D721Med (cell line): ENCODE results near the gene NCK2.

ENCODE experiments used
- DNase-seq: peaks from one replicate; pipeline ENCODE4 v3.0.0; 2011; ENCODE audit warnings: low spot score; ENCODE audit not compliant: insufficient read length
- FAIRE-seq: peaks from 2 replicates; lab custom pipeline; 2011; peaks lifted over from hg19 to GRCh38; lab: Jason Lieb, UNC
- TF ChIP-seq, protein P1 (sequence below): IDR thresholded peaks from 2 replicates; pipeline ENCODE4 v1.5.1; 2012; ENCODE audit warnings: mild to moderate bottlenecking, control low read depth; ENCODE audit not compliant: insufficient read depth; ENCODE audit errors: missing control alignments

NCK2 gene

DNA sequence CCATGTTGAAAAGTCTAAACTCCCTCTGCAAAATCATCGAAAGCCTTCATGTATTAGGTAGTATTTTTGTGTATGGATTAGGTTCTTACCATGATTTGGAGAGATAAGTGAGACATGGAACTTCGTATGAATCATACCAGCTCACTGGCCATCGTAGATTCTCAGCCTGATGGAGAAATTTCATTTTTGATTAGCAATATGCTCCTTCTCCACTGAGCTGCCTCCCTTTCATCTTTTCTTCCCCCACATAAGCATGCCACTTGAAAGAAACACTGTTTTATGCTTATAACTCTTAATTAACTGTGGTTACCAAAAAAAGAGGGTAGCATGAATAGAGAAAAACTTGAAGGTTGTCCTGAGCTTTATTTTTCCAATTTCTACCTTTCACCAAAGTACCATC lies 111.9 kb downstream of the NCK2 start:
- TF ChIP-seq, protein P1, sequence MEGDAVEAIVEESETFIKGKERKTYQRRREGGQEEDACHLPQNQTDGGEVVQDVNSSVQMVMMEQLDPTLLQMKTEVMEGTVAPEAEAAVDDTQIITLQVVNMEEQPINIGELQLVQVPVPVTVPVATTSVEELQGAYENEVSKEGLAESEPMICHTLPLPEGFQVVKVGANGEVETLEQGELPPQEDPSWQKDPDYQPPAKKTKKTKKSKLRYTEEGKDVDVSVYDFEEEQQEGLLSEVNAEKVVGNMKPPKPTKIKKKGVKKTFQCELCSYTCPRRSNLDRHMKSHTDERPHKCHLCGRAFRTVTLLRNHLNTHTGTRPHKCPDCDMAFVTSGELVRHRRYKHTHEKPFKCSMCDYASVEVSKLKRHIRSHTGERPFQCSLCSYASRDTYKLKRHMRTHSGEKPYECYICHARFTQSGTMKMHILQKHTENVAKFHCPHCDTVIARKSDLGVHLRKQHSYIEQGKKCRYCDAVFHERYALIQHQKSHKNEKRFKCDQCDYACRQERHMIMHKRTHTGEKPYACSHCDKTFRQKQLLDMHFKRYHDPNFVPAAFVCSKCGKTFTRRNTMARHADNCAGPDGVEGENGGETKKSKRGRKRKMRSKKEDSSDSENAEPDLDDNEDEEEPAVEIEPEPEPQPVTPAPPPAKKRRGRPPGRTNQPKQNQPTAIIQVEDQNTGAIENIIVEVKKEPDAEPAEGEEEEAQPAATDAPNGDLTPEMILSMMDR, result no peak
- FAIRE-seq (no peak), DNase-seq (no peak)

- FAIRE-seq (no peak), DNase-seq (no peak)
- TF ChIP-seq, protein P1, result no peak
Observed at GRCh38 chr2:105857076-105857740, 112.5 kb downstream of the NCK2 start.

- no peak for DNase-seq
- FAIRE-seq, result no peak
- TF ChIP-seq, protein P1, result no peak
Observed at GRCh38 chr2:105858868-105859693, 114.4 kb downstream of the NCK2 start.

DNA sequence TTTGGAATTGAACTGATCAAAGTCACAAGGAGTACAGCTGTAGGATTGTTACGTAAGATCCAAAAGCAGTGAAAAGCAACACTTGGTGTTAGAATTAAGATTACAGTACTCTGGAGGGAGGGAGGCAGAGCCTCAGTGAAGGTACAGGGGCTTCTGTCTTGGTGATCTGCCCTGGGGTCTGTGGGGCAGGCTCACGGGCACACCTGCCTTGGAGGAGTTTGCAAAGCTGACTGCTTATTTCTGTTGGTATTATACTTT lies 114.9 kb downstream of the NCK2 start:
- TF ChIP-seq, protein P1, result no peak
- FAIRE-seq, result no peak

GRCh38 chr2:105860567-105860966 lies 115.9 kb downstream of the NCK2 start:
- DNase-seq (no peak), FAIRE-seq (no peak)
- TF ChIP-seq, protein P1, result no peak

More for the DNA sequence above, 114.9 kb downstream of the NCK2 start:
- DNase-seq, result no peak

GRCh38 chr2:105861200-105861599 lies 116.5 kb downstream of the NCK2 start:
- DNase-seq, result no peak
- no peak for FAIRE-seq
- TF ChIP-seq, protein P1, result no peak

- FAIRE-seq (no peak), DNase-seq (no peak)
- TF ChIP-seq, protein P1, result no peak
Observed at GRCh38 chr2:105862843-105863242, 118.1 kb downstream of the NCK2 start.
